Mammary epithelial cell (primary cell): ENCODE data around the gene UHRF1.

Experiments used
- EZH2 ChIP-seq: IDR thresholded peaks from 2 replicates; pipeline ENCODE4 v1.6.1; 2012; ENCODE audit warnings: low read length, inconsistent platforms, borderline replicate concordance
- TF ChIP-seq, protein P1 (sequence below), 2 donors: IDR thresholded peaks in 1 of 2; conservative IDR thresholded peaks in 1 of 2; 2 replicates each; pipeline ENCODE4 v1.5.1; 2011 to 2012; ENCODE audit warnings: inconsistent platforms in 2 of 2, low read length in 2 of 2, mild to moderate bottlenecking in 2 of 2, control low read depth in 1 of 2, low read depth in 1 of 2; ENCODE audit not compliant: insufficient read depth in 1 of 2; ENCODE audit errors: extremely low read depth in 1 of 2

DNA sequence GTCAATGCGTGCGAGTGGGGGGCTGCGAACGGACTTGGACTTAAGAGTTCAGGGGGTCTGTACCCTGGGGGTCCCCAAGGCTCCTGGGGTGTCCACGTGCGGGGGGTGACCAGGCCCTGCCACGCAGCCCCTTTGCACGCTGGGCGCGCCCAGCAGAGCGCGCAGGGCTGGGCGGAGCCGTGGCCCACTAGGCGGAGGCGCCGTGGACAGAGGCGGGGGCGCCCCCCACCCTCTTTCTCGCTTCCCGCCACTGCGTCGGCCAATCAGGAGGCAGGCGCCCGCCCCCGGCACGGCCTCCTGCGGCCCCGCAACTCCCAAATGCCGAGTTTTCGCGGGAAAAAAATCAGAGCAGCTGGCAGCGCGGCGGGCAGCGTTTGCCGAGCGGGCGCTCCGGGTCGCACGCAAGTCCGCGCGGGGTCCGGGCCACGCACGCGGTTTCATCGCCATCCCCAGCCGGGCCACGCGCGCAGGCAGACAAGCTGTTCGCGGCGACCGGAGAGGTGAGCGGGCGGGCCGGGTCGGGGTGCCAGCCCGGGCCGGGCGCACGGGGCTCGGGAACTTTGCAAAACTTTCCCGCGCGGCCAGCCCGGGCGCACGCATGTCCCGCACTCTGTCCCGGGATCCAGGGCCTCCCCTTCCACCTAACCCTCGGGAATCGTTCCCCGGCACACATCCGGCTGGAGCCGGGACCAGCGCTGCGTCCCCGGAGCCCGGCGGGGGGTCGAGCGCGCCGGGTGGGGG is at the start of gene UHRF1:
- TF ChIP-seq, protein P1, sequence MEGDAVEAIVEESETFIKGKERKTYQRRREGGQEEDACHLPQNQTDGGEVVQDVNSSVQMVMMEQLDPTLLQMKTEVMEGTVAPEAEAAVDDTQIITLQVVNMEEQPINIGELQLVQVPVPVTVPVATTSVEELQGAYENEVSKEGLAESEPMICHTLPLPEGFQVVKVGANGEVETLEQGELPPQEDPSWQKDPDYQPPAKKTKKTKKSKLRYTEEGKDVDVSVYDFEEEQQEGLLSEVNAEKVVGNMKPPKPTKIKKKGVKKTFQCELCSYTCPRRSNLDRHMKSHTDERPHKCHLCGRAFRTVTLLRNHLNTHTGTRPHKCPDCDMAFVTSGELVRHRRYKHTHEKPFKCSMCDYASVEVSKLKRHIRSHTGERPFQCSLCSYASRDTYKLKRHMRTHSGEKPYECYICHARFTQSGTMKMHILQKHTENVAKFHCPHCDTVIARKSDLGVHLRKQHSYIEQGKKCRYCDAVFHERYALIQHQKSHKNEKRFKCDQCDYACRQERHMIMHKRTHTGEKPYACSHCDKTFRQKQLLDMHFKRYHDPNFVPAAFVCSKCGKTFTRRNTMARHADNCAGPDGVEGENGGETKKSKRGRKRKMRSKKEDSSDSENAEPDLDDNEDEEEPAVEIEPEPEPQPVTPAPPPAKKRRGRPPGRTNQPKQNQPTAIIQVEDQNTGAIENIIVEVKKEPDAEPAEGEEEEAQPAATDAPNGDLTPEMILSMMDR (conservative IDR thresholded peaks at IDR 0.05 in 1 of 2, IDR thresholded peaks at IDR 0.05 in 1 of 2; ENCODE audit: extremely low read depth in 1 of 2, insufficient read depth in 1 of 2, low read depth in 1 of 2, low read length in 2 of 2) = no peak
- no peak for TF ChIP-seq EZH2
